Measurements from ENCODE around the gene LRRC37A3.
"Not testable (repeated sequence)": the region's sequence is repeated elsewhere in the genome, so short reads cannot be mapped to it uniquely, and the experiment has no call there.

The LRRC37A3 gene

GRCh38 chr17:64927444-64927843 is 8.2 kb upstream of the LRRC37A3 start:
- H3K36me3 ChIP-seq (ENCODE audit: insufficient read depth, low read length); H3K4me2 ChIP-seq (ENCODE audit: low read length); H3F3A ChIP-seq (ENCODE audit: insufficient read depth, low read length); H3K9me2 ChIP-seq (ENCODE audit: low read depth, low read length); H3K79me2 ChIP-seq (ENCODE audit: insufficient read depth, low read length); H3K9ac ChIP-seq (ENCODE audit: low read length); H3K9me3 ChIP-seq (ENCODE audit: low read length); H2AFZ ChIP-seq (ENCODE audit: low read length); H4K20me1 ChIP-seq (ENCODE audit: insufficient read depth, low read length); H3K27ac ChIP-seq (ENCODE audit: low read depth, low read length, poor library complexity, severe bottlenecking); H3K27me3 ChIP-seq (ENCODE audit: insufficient read depth, low read length); H3K4me3 ChIP-seq (ENCODE audit: low read depth, low read length, poor library complexity, severe bottlenecking): not testable (repeated sequence)
- TF ChIP-seq CTCF (IDR thresholded peaks at IDR 0.05; ENCODE audit: low read length) = peak; percentile 39
- peaks cover 12% of the 10 kb centered on the region for H3K4me1 ChIP-seq (ENCODE audit: insufficient read depth, low read length, severe bottlenecking)

- H3K9me3 ChIP-seq (ENCODE audit: low read length); H3K27me3 ChIP-seq (ENCODE audit: insufficient read depth, low read length); H3K9ac ChIP-seq (ENCODE audit: low read length); H3K27ac ChIP-seq (ENCODE audit: low read depth, low read length, poor library complexity, severe bottlenecking); H3K9me2 ChIP-seq (ENCODE audit: low read depth, low read length); H2AFZ ChIP-seq (ENCODE audit: low read length); H3K79me2 ChIP-seq (ENCODE audit: insufficient read depth, low read length); H4K20me1 ChIP-seq (ENCODE audit: insufficient read depth, low read length); H3F3A ChIP-seq (ENCODE audit: insufficient read depth, low read length); H3K4me2 ChIP-seq (ENCODE audit: low read length); H3K36me3 ChIP-seq (ENCODE audit: insufficient read depth, low read length); H3K4me3 ChIP-seq (ENCODE audit: low read depth, low read length, poor library complexity, severe bottlenecking): not testable (repeated sequence)
- peaks cover 14% of the 10 kb centered on the region for H3K4me1 ChIP-seq (ENCODE audit: insufficient read depth, low read length, severe bottlenecking)
These were observed 7.2 kb upstream of the LRRC37A3 start for GRCh38 chr17:64926430-64926829.

GRCh38 chr17:64925244-64925643 is 6.0 kb upstream of the LRRC37A3 start:
- not testable (repeated sequence) for H3K4me3 ChIP-seq (ENCODE audit: low read depth, low read length, poor library complexity, severe bottlenecking); H3K36me3 ChIP-seq (ENCODE audit: insufficient read depth, low read length); H3K9me2 ChIP-seq (ENCODE audit: low read depth, low read length); H3K27ac ChIP-seq (ENCODE audit: low read depth, low read length, poor library complexity, severe bottlenecking); H3F3A ChIP-seq (ENCODE audit: insufficient read depth, low read length); H3K79me2 ChIP-seq (ENCODE audit: insufficient read depth, low read length); H3K27me3 ChIP-seq (ENCODE audit: insufficient read depth, low read length); H3K9me3 ChIP-seq (ENCODE audit: low read length); H3K4me2 ChIP-seq (ENCODE audit: low read length); H2AFZ ChIP-seq (ENCODE audit: low read length); H3K9ac ChIP-seq (ENCODE audit: low read length); H4K20me1 ChIP-seq (ENCODE audit: insufficient read depth, low read length)
- peaks cover 14% of the 10 kb centered on the region for H3K4me1 ChIP-seq (ENCODE audit: insufficient read depth, low read length, severe bottlenecking)

- not testable (repeated sequence) for H3K36me3 ChIP-seq (ENCODE audit: insufficient read depth, low read length); H3F3A ChIP-seq (ENCODE audit: insufficient read depth, low read length); H4K20me1 ChIP-seq (ENCODE audit: insufficient read depth, low read length); H3K4me3 ChIP-seq (ENCODE audit: low read depth, low read length, poor library complexity, severe bottlenecking); H3K79me2 ChIP-seq (ENCODE audit: insufficient read depth, low read length); H3K27me3 ChIP-seq (ENCODE audit: insufficient read depth, low read length); H3K9me2 ChIP-seq (ENCODE audit: low read depth, low read length); H2AFZ ChIP-seq (ENCODE audit: low read length); H3K9ac ChIP-seq (ENCODE audit: low read length); H3K9me3 ChIP-seq (ENCODE audit: low read length)
- H3K4me2 ChIP-seq (ENCODE audit: low read length) = peak overlapping the region; percentile 54
- peak overlapping the region; percentile 71 for H3K27ac ChIP-seq (ENCODE audit: low read depth, low read length, poor library complexity, severe bottlenecking)
- peaks cover 19% of the 10 kb centered on the region for H3K4me1 ChIP-seq (ENCODE audit: insufficient read depth, low read length, severe bottlenecking)
These were observed 3.8 kb upstream of the LRRC37A3 start for GRCh38 chr17:64923051-64923568.

- H3K9me3 ChIP-seq (ENCODE audit: low read length) = no peaks in the 10 kb centered on the region
- no peaks in the 10 kb centered on the region for H3F3A ChIP-seq (ENCODE audit: insufficient read depth, low read length)
- H3K4me1 ChIP-seq (ENCODE audit: insufficient read depth, low read length, severe bottlenecking) = peaks cover 19% of the 10 kb centered on the region
- H3K27me3 ChIP-seq (ENCODE audit: insufficient read depth, low read length) = no peaks in the 10 kb centered on the region
- H3K9ac ChIP-seq (ENCODE audit: low read length) = no peak overlapping the region
- no peak overlapping the region for H3K27ac ChIP-seq (ENCODE audit: low read depth, low read length, poor library complexity, severe bottlenecking)
- TF ChIP-seq CTCF (IDR thresholded peaks at IDR 0.05; ENCODE audit: low read length) (no peak), EZH2 (IDR thresholded peaks at IDR 0.05; ENCODE audit: borderline replicate concordance, low read length) (no peak)
- H3K79me2 ChIP-seq (ENCODE audit: insufficient read depth, low read length) = no peaks in the 10 kb centered on the region
- no peak overlapping the region for H3K4me3 ChIP-seq (ENCODE audit: low read depth, low read length, poor library complexity, severe bottlenecking)
- no peaks in the 10 kb centered on the region for H4K20me1 ChIP-seq (ENCODE audit: insufficient read depth, low read length)
- no peaks in the 10 kb centered on the region for H3K36me3 ChIP-seq (ENCODE audit: insufficient read depth, low read length)
- H3K4me2 ChIP-seq (ENCODE audit: low read length) = no peak overlapping the region
- no peak overlapping the region for H2AFZ ChIP-seq (ENCODE audit: low read length)
- no peaks in the 10 kb centered on the region for H3K9me2 ChIP-seq (ENCODE audit: low read depth, low read length)
These were observed 1.3 kb upstream of the LRRC37A3 start for GRCh38 chr17:64920419-64921172.

Measured in OCI-LY1 (cell line).